GM19193 (cell line): ENCODE results near the gene AP1S3.

Experiments
- POLR2A ChIP-seq: IDR thresholded peaks from 4 replicates; pipeline ENCODE4 v1.6.1; 2011; ENCODE audit not compliant: insufficient read depth, insufficient read length; ENCODE audit errors: extremely low read depth

AP1S3 gene

DNA sequence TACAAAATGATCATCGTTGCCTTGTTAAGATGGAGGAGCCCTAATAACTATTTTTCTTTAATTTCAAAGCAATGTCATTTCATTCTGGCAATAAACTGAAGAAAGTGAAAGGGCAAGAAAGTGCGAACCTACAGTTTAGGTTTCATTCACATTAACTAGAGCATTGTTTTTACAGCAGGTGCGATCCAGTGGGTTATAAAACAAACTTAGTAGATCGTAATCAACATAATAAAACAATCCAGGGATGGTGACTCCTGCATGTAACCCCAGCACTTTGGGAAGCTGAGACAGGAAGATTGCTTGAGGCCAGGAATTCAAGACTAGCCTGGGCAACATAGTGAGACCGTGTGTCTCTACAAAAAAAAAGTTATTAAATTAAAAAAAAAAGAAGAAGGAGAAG lies 51.1 kb downstream of the AP1S3 start:
- TF ChIP-seq POLR2A: no peak

GRCh38 chr2:223784221-223784772 lies 53.1 kb downstream of the AP1S3 start:
- TF ChIP-seq POLR2A: no peak

GRCh38 chr2:223782629-223783028 lies 54.8 kb downstream of the AP1S3 start:
- TF ChIP-seq POLR2A: no peak

DNA sequence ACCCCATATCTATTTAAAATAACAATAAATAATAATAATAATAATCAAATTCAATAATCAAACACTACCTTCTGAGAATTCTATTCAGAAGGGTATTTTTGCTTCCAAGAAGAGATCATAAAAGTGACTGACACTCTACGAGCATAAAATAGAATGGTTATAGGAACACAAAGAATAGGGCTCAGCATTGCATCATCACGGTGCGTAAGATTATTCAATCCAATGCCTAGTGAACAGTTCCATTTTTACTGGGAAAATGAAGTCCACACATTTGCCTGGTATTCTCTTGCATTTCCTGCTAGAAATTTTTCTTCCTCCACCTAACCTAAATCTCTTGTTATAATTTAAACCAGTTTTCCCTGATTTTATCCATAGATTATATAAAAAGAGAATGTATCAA lies 55.8 kb downstream of the AP1S3 start:
- no peak for TF ChIP-seq POLR2A

GRCh38 chr2:223779877-223780276 lies 57.5 kb downstream of the AP1S3 start:
- no peak for TF ChIP-seq POLR2A

DNA sequence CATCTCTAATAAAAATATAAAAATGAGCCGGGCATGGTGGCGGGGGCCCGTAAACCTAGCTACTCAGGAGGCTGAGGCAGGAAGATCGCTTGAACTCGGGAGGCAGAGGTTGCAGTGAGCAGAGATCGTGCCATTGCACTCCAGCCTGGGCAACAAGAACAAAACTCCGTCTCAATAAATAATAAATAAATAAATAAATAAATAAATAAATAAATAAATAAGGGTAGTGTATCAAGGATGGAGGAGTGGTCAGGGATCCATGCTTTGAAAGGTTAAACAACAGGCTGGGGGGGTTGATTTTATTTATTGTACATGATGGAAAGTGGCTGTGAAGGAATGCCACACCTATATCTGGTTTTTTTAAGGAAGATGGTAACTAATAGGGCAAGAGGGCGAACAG lies 63.2 kb downstream of the AP1S3 start:
- no peak for TF ChIP-seq POLR2A

DNA sequence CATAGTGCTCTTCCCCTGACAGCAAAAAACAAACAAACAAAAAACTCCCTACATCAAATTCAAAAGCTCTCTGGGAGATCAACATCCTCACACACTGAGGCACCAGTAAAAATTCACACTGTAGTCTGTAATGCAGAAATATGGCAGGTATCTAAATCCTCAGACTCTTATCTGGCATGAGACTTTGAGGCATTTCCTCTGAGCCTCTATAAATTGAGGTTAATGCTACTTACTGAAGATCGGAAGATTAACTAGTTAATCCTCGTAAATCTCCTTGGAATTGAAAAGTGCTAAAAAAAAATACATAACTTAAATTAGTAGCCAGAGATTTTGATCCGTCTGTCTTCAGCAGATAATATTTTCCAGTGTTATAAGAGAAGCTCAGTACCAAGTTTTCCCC lies 65.0 kb downstream of the AP1S3 start:
- TF ChIP-seq POLR2A: no peak

DNA sequence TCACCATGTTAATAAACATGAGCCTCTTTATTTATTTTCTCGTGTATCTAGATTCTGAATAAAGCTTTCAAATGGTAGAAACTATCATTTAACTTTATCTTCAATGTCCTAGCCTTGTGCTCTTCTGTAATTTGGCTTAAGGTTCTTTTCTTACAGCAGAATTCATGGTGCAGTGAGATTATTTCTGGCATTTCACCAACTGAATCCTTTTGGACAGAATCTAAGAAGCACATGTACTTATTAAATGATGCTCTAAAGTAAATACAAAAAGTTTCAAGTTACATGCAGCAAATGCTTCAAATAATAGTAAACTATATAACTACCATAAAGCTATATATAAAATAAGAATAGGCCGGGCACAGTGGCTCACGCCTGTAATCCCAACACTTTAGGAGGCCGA lies 65.9 kb downstream of the AP1S3 start:
- TF ChIP-seq POLR2A: no peak

GRCh38 chr2:223768179-223768578 lies 69.2 kb downstream of the AP1S3 start:
- TF ChIP-seq POLR2A: no peak

DNA sequence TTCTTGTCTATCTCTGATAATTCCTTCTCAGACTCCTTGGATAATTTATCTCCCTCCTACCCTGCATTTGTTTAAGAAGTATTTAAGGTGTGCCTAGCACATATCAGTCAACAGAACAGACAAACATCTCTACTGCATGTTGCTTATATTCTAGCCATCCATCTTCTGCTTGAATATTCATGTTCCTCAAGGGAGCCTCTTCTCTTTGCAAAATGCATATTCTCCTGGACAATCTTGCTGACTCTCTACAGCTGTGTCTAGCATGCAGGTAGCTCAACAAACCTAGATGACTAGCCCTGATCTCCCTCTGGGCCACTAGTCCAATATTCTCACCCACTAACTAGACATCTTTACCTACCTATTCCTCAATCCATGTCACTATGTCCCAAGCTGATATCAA lies 70.0 kb downstream of the AP1S3 start:
- no peak for TF ChIP-seq POLR2A

DNA sequence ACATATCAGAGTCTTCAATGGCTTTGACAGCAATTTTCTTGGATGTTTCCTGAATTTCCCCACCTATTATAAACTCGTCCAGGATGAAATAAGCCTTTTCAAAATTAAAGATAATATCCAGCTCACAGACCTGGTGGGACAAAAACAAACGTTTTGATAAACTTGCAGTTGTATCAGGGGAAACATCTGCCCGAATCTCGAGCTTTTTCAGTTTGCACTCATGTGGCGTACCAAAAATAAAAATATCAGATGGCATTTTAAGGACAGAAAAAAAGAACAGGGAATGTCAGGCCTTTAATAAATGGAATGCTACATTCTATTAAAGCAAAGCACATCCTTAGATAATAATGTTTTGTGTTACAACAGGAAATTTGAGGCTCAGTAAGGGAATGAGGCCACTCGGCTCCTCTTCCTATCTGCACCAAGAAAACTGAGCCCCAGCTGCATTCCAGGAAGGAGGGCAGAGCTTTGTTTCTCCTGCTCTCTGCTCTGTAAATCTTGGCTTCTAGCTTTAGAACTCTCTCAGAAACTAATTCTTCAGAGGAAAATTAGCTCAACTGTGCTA lies 72.1 kb downstream of the AP1S3 start:
- no peak for TF ChIP-seq POLR2A

GRCh38 chr2:223764796-223765195 lies 72.6 kb downstream of the AP1S3 start:
- no peak for TF ChIP-seq POLR2A

DNA sequence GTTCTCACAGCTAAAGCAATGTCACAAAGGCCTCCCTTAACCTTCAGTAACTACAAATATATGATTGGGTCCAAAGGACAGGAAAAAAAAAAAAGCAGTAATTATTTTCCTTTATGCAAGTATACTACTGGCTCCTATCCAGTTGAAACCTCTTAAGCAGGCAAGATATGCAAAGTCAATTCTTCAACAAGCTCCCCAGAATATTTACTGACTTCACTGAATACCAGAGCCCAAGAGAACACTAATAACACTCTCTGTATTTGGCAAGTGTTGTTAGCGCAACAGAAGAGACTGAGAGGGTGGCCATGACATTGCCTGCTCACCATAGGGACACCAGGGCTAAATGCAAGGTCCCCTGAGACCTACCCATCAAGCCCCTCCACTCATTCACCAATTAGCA lies 74.5 kb downstream of the AP1S3 start:
- no peak for TF ChIP-seq POLR2A

GRCh38 chr2:223760838-223761502 lies 76.4 kb downstream of the AP1S3 start:
- TF ChIP-seq POLR2A: no peak

- no peak for TF ChIP-seq POLR2A
Observed at GRCh38 chr2:223759569-223760430, 77.6 kb downstream of the AP1S3 start.

- no peak for TF ChIP-seq POLR2A
Observed at GRCh38 chr2:223758131-223758840, 79.1 kb downstream of the AP1S3 start.

DNA sequence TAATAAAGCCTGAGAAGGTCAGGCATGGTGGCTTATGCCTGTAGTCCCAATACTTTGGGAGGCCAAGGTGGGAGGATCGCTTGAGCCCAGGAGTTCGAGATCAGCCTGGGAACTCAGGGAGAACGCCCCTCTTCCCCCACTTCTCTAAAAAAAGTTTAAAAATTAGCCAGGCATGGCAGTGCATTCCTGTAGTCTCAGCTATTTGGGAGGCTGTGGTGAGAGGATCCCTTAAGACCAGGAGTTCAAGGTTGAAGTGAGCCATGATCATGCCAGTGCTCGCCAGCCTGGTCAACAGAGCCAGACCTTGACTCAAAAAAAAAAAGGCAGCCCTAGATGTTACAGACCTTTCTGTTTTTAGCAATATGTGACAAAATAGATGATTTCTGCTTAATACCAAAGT lies 83.4 kb downstream of the AP1S3 start:
- TF ChIP-seq POLR2A: no peak
